Epithelial cell of proximal tubule (primary cell): ENCODE data around the gene ADRA1B. TPM values are rescaled to one million over a fixed set of nuclear protein-coding genes. Genes with fewer than 3 reads are reported as not detected.
A peak's percentile ranks its signal among the peaks of the same experiment; 100 is the strongest.

Experiments used
- DNase-seq: peaks from one replicate; pipeline ENCODE4 v3.0.0-alpha.2; 2011; ENCODE audit warnings: low read depth
- H3K4me3 ChIP-seq: 2 replicates; pipeline ENCODE4 v1.5.1; 2011; ENCODE audit warnings: low read depth, mild to moderate bottlenecking, low read length
- CTCF ChIP-seq: conservative IDR thresholded peaks from 2 replicates; pipeline ENCODE4 v1.5.1; 2012; ENCODE audit warnings: low read depth, mild to moderate bottlenecking, low read length
- total RNA-seq: library from RNA; depleted of rRNA; stranded (reverse); fragments of >200 nt; gene quantifications from 2 replicates; pipeline ENCODE4 v1.2.3, GENCODE V29; 2015

Gene ADRA1B
- total RNA-seq, 1 donor from 2014 or later, result 4.0 TPM

DNA sequence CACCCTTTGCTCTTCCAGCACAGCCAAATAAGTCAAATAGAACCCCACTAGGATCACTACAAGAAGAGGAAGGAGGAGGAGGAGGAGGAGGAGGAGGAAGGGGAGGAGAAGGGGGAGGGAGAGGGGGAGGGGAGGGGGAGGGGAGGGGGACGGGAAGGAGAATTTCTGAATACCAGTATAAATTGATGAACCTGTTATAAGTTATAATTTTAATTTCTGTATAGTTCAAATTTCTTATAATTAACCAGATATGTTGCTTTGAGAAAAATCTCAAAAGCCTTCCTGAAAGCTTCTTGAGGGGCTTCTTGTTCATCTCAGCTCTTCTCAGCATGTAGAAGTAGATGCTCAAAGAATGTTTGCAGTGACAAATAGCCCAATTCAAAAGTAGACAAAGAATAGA is 15.0 kb upstream of the ADRA1B start:
- no peak for DNase-seq
- TF ChIP-seq CTCF, result no peak
- H3K4me3 ChIP-seq, result no peak overlapping the region

GRCh38 chr5:159901772-159902171 is 14.5 kb upstream of the ADRA1B start:
- no peak for TF ChIP-seq CTCF
- DNase-seq, result no peak

DNA sequence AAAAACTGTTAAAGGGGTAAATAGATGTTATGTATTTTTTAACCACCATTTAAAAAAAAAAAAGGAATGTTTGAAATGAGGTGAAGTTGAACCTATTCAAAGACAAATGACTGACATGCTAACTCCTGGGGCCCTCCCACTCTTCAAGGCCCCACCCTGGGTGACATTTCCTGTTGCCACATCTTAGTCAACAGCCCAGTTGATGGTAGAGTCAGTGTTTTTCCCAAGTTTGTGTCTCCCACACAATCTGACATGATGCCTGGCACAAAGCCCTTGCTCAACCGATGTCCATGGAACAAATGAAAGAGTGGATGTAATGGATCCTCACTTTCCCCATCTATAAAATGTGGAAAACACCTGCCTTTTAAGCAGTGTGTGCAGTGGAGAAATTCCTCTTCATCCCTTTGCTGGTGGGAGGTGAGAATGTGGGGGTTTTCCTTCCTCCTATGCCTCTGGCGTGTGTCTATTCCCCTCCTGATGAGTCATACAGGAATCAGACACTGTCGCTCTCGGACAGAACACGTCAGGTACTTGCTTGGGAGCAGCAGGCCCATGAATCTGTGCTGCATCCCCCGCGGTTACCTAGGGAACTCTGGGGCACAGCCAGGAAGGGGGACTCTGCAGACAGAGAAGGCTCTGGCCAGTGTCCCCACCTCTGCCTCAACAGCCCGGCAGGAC is 13.7 kb upstream of the ADRA1B start:
- peak; percentile 62 for DNase-seq
- no peak for TF ChIP-seq CTCF
- H3K4me3 ChIP-seq, result no peak overlapping the region

More at GRCh38 chr5:159901772-159902171, 14.5 kb upstream of the ADRA1B start:
- no peak overlapping the region for H3K4me3 ChIP-seq

DNA sequence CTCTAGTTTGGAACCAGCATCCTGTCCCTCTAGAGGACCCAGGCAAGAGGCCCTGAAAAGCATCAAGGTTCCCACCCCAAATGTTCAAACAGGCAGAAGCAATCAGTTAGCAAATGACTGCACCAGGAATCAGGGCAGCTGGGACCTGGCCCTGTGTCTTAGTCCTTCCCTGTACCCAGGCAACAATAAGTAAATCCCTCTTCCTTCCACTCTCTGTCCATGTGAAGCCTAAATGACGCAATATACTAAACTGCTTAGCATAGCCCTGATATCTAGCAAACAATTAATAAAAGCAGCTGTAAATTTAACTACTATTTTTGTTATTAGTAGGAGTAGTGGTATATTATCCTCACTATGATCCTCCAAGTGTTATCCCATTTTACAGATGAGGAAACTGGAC is 13.2 kb upstream of the ADRA1B start:
- no peak overlapping the region for H3K4me3 ChIP-seq
- no peak for DNase-seq
- no peak for TF ChIP-seq CTCF

DNA sequence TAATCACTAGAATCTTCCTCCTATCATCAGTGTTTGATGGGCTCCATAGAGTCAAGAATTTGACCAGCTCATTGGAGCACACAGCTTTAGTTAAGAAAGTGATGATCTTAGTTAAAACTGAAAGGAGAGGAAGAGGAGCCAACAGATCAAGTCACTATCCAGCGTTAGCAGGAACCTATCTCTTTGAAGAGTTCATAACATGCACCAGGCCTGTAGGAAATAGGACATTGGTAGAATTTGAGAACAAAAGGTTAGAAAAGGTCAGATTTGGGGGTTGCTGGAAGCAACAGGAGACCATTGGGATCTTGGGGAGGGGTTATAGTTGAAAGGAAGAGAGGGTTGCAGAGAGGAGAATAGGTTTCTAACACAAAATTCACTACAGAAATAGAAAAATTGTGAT is 11.4 kb upstream of the ADRA1B start:
- no peak for TF ChIP-seq CTCF
- DNase-seq, result no peak
- no peak overlapping the region for H3K4me3 ChIP-seq

DNA sequence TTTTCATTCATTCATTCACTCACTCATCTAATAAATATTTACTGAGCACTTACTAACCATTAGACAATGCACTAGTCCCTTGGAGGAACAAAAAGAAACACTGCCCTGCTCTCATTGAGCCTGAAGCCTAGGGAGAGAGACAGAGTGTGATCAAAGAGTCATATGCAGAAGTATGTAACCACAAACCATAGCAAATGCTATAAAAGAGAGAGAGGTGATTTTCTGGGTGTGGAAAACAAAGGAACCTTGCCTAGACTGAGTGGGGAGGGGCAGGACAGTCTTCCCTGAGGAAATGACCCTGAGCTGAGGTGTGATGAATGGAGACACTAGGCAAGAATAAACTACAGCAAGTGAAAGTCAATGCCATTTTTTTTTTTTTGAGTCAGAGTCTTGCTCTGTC is 10.8 kb upstream of the ADRA1B start:
- no peak for DNase-seq
- no peak for TF ChIP-seq CTCF
- H3K4me3 ChIP-seq, result no peak overlapping the region

DNA sequence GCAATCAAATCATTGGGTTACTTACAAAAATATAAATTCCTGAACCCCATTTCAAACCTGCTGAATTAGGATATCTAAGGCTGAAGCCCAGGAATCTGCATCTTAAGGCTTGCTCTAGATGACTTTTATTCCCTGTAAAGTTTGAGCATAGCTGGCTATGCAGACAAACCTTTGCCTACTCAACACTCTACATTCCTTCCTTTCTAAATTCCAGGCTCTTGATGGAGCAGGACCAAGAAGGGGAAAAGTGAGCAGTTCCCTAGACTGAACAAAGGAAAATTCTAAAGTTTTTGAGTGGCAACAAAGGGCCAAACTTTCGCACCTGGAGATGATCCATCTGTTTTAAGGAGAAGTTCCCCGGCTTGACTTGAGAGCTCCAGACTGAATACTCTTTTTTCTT is 9.8 kb upstream of the ADRA1B start:
- no peak for DNase-seq
- no peak for TF ChIP-seq CTCF
- no peak overlapping the region for H3K4me3 ChIP-seq
